K562 (cell line): ENCODE measurements around the gene PALLD. TPM values are rescaled to one million over a fixed set of nuclear protein-coding genes. Genes with fewer than 3 reads are reported as not detected.

ENCODE experiments used
- ATAC-seq: fragments of 200-7000 bp; cut with Tn5 transposase; 3 replicates; pipeline ENCODE4 v1.9.1; 2020; ENCODE audit warnings: moderate library complexity
- BruUV-seq: library from RNA; stranded (reverse); fragments of 400-500 nt; replicated peaks from 2 replicates; lab custom pipeline; 2021; lab: Mats Ljungman, UMichigan
- CTCF ChIA-PET: fragments of 300-600 bp; formaldehyde crosslinking; extraction: SDS; loops from one replicate; lab custom pipeline; 2021; ENCODE audit warnings: low intra/inter-chr PET ratio; lab: Yijun Ruan, JAX
- POLR2A ChIA-PET: fragments of 300-600, 350-650 bp; sonication (Branson Sonifier 250); formaldehyde crosslinking; extraction: SDS; loops from one replicate; lab custom pipeline; 2021; ENCODE audit warnings: antibody characterized with exemption, inconsistent platforms; lab: Yijun Ruan, JAX
- DNase-seq, 4 experiments: peaks; one replicate each; pipeline versions ENCODE4 v3.0.0 to v3.0.0-alpha.2; 2011 to 2018; ENCODE audit warnings: low spot score in 3 of 4, mixed read lengths in 3 of 4; ENCODE audit errors: extremely low read depth in 1 of 4
- FAIRE-seq: peaks from 2 replicates; lab custom pipeline; 2011; peaks lifted over from hg19 to GRCh38; lab: Jason Lieb, UNC
- H2AFZ ChIP-seq: 2 replicates; pipeline ENCODE4 v1.6.0; 2011; ENCODE audit warnings: low read depth, low read length, control low read depth, inconsistent platforms
- H3K27ac ChIP-seq: fragments of 200-600 bp; 3 replicates; pipeline ENCODE4 v1.8.0; 2011; ENCODE audit warnings: low read depth, mild to moderate bottlenecking, control low read depth, inconsistent platforms, low read length, moderate library complexity, mixed read lengths; ENCODE audit errors: extremely low read depth
- H3K27me3 ChIP-seq, 2 experiments: fragments of 300-600 bp in 1 of 2; 2 replicates in 1 of 2; 3 replicates in 1 of 2; pipeline versions ENCODE4 v1.6.0 to v1.8.0; 2011; ENCODE audit warnings: inconsistent platforms in 2 of 2, low read length in 2 of 2, mild to moderate bottlenecking in 1 of 2, mixed read lengths in 1 of 2, moderate library complexity in 1 of 2; ENCODE audit not compliant: control insufficient read depth in 2 of 2, insufficient read depth in 2 of 2
- H3K36me3 ChIP-seq: fragments of 300-600 bp; 3 replicates; pipeline ENCODE4 v1.8.0; 2011; ENCODE audit warnings: mild to moderate bottlenecking, low read length, inconsistent platforms; ENCODE audit not compliant: control insufficient read depth, insufficient read depth
- H3K4me1 ChIP-seq, 2 experiments: fragments of 200-600 bp in 1 of 2; replicated peaks in 1 of 2; 2 replicates in 1 of 2; 3 replicates in 1 of 2; pipeline versions ENCODE4 v1.5.1 to v1.8.0; 2011; ENCODE audit warnings: inconsistent platforms in 2 of 2, low read length in 2 of 2, mild to moderate bottlenecking in 1 of 2, mixed read lengths in 1 of 2, moderate library complexity in 1 of 2; ENCODE audit not compliant: control insufficient read depth in 2 of 2, insufficient read depth in 2 of 2
- H3K4me2 ChIP-seq: 2 replicates; pipeline ENCODE4 v1.6.1; 2011; ENCODE audit warnings: low read length, control low read depth, inconsistent platforms, mixed read lengths; ENCODE audit not compliant: insufficient read depth
- H3K4me3 ChIP-seq: fragments of 200-600 bp; sonication (generic), shearing (Covaris generic); 2 replicates; pipeline ENCODE4 v1.5.1; 2016; ENCODE audit warnings: control low read depth, inconsistent platforms
- H3K79me2 ChIP-seq: fragments of 200-600 bp; 3 replicates; pipeline ENCODE4 v1.8.0; 2011; ENCODE audit warnings: low read length, inconsistent platforms; ENCODE audit not compliant: control insufficient read depth, insufficient read depth
- H3K9ac ChIP-seq, 2 experiments: 2 replicates each; pipeline versions ENCODE4 v1.6.0 to v1.6.1; 2011; ENCODE audit warnings: low read depth in 2 of 2, low read length in 2 of 2, control low read depth in 1 of 2, inconsistent platforms in 1 of 2, mild to moderate bottlenecking in 1 of 2, mixed read lengths in 1 of 2; ENCODE audit not compliant: insufficient read depth in 1 of 2
- H3K9me1 ChIP-seq: one replicate; pipeline ENCODE4 v1.6.0; 2011; ENCODE audit warnings: inconsistent platforms, mild to moderate bottlenecking, low read length, moderate library complexity; ENCODE audit not compliant: control insufficient read depth, insufficient read depth
- H3K9me3 ChIP-seq: replicated peaks from 2 replicates; pipeline ENCODE4 v1.5.1; 2011; ENCODE audit warnings: low read depth, low read length, inconsistent platforms; ENCODE audit not compliant: control insufficient read depth, insufficient read depth
- H4K20me1 ChIP-seq: replicated peaks from 2 replicates; pipeline ENCODE4 v1.6.1; 2011; ENCODE audit warnings: low read length, inconsistent platforms, mixed read lengths; ENCODE audit not compliant: control insufficient read depth, insufficient read depth
- CHD4 ChIP-seq: fragments of 200-600 bp; sonication (generic); IDR thresholded peaks from 3 replicates; pipeline ENCODE4 v1.6.1; 2012; ENCODE audit warnings: low read depth, mild to moderate bottlenecking, mixed read lengths, low read length, inconsistent platforms; ENCODE audit not compliant: insufficient read depth, insufficient replicate concordance, poor library complexity, severe bottlenecking
- ELF4 ChIP-seq: fragments of 450-650 bp; formaldehyde crosslinking; IDR thresholded peaks from 2 replicates; pipeline ENCODE4 v1.4.0; 2022; ENCODE audit warnings: missing genetic modification characterization
- KDM4B ChIP-seq, 2 experiments: fragments of 450-650 bp in 1 of 2; sonication (generic) in 1 of 2; IDR thresholded peaks; 2 replicates each; pipeline ENCODE4 v1.6.1; 2016 to 2017; ENCODE audit warnings: borderline replicate concordance in 2 of 2, antibody characterized with exemption in 1 of 2, low read depth in 1 of 2, mild to moderate bottlenecking in 1 of 2
- MEF2A ChIP-seq: IDR thresholded peaks from 2 replicates; pipeline ENCODE4 v1.6.1; 2011; ENCODE audit warnings: low read depth, mild to moderate bottlenecking, low read length, moderate library complexity; ENCODE audit not compliant: control insufficient read depth
- NRF1 ChIP-seq, 2 experiments: fragments of 450-650 bp; IDR thresholded peaks in 1 of 2; conservative IDR thresholded peaks in 1 of 2; 2 replicates each; pipeline ENCODE4 v1.6.1; 2014; ENCODE audit warnings: mild to moderate bottlenecking in 2 of 2
- PYGO2 ChIP-seq: fragments of 450-650 bp; IDR thresholded peaks from 2 replicates; pipeline ENCODE4 v1.6.1; 2016; ENCODE audit warnings: mild to moderate bottlenecking, missing genetic modification characterization, moderate library complexity, missing compliant biosample characterization
- RBM25 ChIP-seq: fragments of 200-400 bp; formaldehyde crosslinking; IDR thresholded peaks from 2 replicates; pipeline ENCODE4 v1.6.1; 2018; ENCODE audit warnings: low read length, low read depth, moderate library complexity; ENCODE audit not compliant: severe bottlenecking
- RNF219 ChIP-seq: fragments of 250-450 bp; sonication (Bioruptor Pico); IDR thresholded peaks from 2 replicates; pipeline ENCODE4 v1.5.0; 2022; ENCODE audit warnings: mild to moderate bottlenecking
- ZNF174 ChIP-seq: fragments of 250-450 bp; sonication (Bioruptor Pico); IDR thresholded peaks from 2 replicates; pipeline ENCODE4 v1.4.0; 2020; ENCODE audit warnings: mild to moderate bottlenecking
- ZNF436 ChIP-seq: fragments of 250-450, 450-650 bp; sonication (Bioruptor Pico); formaldehyde crosslinking; IDR thresholded peaks from 2 replicates; pipeline ENCODE4 v1.7.0; 2020; ENCODE audit warnings: mild to moderate bottlenecking
- WGBS: fragments of 100-300 bp; shearing (Covaris generic); methylation state at CpG from one replicate; pipeline ENCODE4 v1.1.6; 2016; ENCODE audit warnings: low coverage, mixed read lengths; ENCODE audit not compliant: insufficient coverage; ENCODE audit errors: missing lambda C conversion rate; 5-methylcytosine and 5-hydroxymethylcytosine counted together
- in situ Hi-C: fragments of 300-500 bp; cut with MboI; formaldehyde crosslinking; loops from 4 replicates; pipeline ENCODE4 v1.15.0; 2018; ENCODE audit warnings: inconsistent platforms, mixed read lengths
- intact Hi-C: fragments of 100-400 bp; cut with micrococcal nuclease; formaldehyde crosslinking; loops from 2 replicates; pipeline ENCODE4 v1.14.2; 2022
- polyA plus RNA-seq, 8 experiments: library from polyadenylated mRNA; depleted of rRNA in 4 of 8; stranded (reverse) in 5 of 8; unstranded in 3 of 8; fragments of >200 nt; fragmentation: Nextera tagmentation in 2 of 8; fragmentation: Illumina TruSeq in 1 of 8; extraction: Ambion mirVana in 2 of 8; extraction: Trizol in 1 of 8; gene quantifications; 2 replicates each; pipeline versions ENCODE4 v1.2.1 to v1.2.3, GENCODE V29; 2011 to 2014; ENCODE audit warnings: inconsistent platforms in 1 of 8, missing spikeins in 1 of 8
- total RNA-seq, 7 experiments: library from RNA; depleted of rRNA in 6 of 7; stranded (reverse); fragments of >200 nt in 6 of 7; fragmentation: Illumina TruSeq in 2 of 7; extraction: Trizol in 2 of 7; gene quantifications; 2 replicates each; pipeline versions ENCODE4 v1.2.1 to v1.2.3, GENCODE V29; 2011 to 2021; ENCODE audit warnings: low replicate concordance in 1 of 7
- TF ChIP-seq, protein P1 (sequence below): fragments of 450-650 bp; formaldehyde crosslinking; IDR thresholded peaks from 2 replicates; pipeline ENCODE4 v1.4.0; 2020; ENCODE audit warnings: mild to moderate bottlenecking, mixed read lengths

The PALLD gene
- total and polyA plus RNA-seq, 9 of the 15 experiments (the other 6 are each of a cell fraction or from before 2014, with no cell fraction given) = 0.01 to 0.35 (median 0.06) TPM; not detected in 3

DNA sequence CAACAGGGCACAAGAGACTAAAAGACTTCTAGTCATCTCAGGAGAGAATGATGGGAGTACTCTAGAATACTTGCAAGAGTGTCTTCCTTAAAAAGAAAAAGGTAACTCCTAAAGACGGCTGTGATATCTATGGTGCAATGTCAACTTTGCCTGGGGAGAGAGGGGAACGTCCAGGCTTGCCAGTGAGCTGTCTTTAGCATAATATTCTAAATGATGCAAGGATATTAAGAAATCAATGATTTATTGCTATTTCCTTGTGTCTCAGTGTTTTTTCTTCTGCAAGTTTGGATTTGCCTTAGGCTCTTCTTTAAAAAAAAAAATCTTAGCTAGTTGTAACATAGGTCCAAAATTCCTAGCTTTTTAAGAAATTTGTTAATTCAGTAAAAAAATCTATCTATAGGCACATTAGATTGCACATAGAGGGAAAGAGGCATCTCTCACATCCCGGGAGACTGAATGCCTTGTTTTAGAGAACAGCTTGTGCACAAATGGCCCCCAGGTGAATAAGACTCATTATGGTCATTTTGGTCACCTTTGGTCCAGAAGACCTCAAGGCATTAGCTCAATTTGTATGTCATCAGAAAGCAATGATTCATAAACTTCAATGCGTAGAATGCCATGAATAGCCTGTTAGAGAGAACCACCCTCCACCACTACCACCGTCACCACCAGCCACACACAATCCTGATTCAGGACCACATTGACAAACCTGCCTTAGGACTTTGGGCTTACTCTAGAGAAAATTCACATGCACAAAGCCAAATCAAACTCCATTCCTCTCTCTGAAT is 104.1 kb downstream of the PALLD start:
- Histone ChIP-seq H3K79me2 (no peaks in the 10 kb centered on the region), H4K20me1 (no peaks in the 10 kb centered on the region), H3K27me3 (no peaks in the 10 kb centered on the region), H2AFZ (no peak overlapping the region), H3K27ac (no peak overlapping the region), H3K9ac (no peak overlapping the region), H3K36me3 (no peaks in the 10 kb centered on the region), H3K4me1 (no peaks in the 10 kb centered on the region), H3K9me1 (no peaks in the 10 kb centered on the region), H3K4me2 (no peak overlapping the region), H3K4me3 (no peak overlapping the region), H3K9me3 (no peaks in the 10 kb centered on the region)
- WGBS = 0% methylated on average over 5 of the region's 5 CpGs
- POLR2A ChIA-PET = no interaction called here
- no peak for TF ChIP-seq ZNF436 (CRISPR knock-in tag)
- TF ChIP-seq RBM25 = no peak
- TF ChIP-seq MEF2A = no peak
- intact Hi-C loops (no loop called here), in situ Hi-C loops (no loop called here)
- BruUV-seq = no TSS peak
- CTCF ChIA-PET = no interaction called here
- ATAC-seq = no peak
- FAIRE-seq = no peak
- DNase-seq = no peak

DNA sequence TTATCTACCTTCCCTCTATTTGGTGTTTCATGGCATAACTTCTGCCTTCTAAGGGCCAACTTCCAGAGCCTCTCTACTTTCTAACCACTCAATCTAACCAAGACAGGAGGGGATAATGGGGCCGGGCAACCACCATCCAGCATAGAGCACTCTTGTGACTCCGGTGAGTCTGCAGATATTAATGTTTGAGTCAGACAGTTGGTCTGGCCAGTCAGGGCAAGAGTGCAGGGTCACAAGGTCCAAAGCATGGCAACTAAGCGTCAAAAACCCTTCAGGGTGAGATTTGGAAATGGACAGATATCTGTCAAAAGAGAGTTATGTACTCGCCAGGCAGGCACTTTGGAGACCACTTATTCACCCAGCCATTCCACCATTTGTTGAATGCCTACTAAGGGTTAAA is 105.0 kb downstream of the PALLD start:
- Histone ChIP-seq H3K4me2 (no peak overlapping the region), H3K27ac (no peak overlapping the region), H3K27me3 (no peaks in the 10 kb centered on the region), H3K4me3 (no peak overlapping the region), H3K9me1 (no peaks in the 10 kb centered on the region), H3K36me3 (no peaks in the 10 kb centered on the region), H3K79me2 (no peaks in the 10 kb centered on the region), H4K20me1 (no peaks in the 10 kb centered on the region), H3K9me3 (no peaks in the 10 kb centered on the region), H3K9ac (no peak overlapping the region), H2AFZ (no peak overlapping the region), H3K4me1 (no peaks in the 10 kb centered on the region)
- ATAC-seq (no peak), DNase-seq (no peak), FAIRE-seq (no peak)
- POLR2A ChIA-PET = no interaction called here
- in situ Hi-C loops (no loop called here), intact Hi-C loops (no loop called here)
- CTCF ChIA-PET = no interaction called here
- no TSS peak for BruUV-seq
- 0% methylated on average over 4 of the region's 4 CpGs for WGBS
- TF ChIP-seq RNF219 (CRISPR knock-in tag) = no peak
- no peak for TF ChIP-seq ELF4 (CRISPR knock-in tag)
- TF ChIP-seq, protein P1, sequence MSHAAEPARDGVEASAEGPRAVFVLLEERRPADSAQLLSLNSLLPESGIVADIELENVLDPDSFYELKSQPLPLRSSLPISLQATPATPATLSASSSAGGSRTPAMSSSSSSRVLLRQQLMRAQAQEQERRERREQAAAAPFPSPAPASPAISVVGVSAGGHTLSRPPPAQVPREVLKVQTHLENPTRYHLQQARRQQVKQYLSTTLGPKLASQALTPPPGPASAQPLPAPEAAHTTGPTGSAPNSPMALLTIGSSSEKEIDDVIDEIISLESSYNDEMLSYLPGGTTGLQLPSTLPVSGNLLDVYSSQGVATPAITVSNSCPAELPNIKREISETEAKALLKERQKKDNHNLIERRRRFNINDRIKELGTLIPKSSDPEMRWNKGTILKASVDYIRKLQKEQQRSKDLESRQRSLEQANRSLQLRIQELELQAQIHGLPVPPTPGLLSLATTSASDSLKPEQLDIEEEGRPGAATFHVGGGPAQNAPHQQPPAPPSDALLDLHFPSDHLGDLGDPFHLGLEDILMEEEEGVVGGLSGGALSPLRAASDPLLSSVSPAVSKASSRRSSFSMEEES (CRISPR knock-in tag) = no peak
- no peak for TF ChIP-seq CHD4
- TF ChIP-seq ZNF174 (CRISPR knock-in tag) = no peak
- TF ChIP-seq NRF1 (conservative IDR thresholded peaks at IDR 0.05 in 1 of 2, IDR thresholded peaks at IDR 0.05 in 1 of 2) = no peak
- TF ChIP-seq KDM4B (IDR thresholded peaks at IDR 0.05; ENCODE audit: borderline replicate concordance in 2 of 2, low read depth in 1 of 2) = no peak
- TF ChIP-seq PYGO2 = no peak
